ENCODE results near the gene MAP3K8. TPM values are rescaled to one million over a fixed set of nuclear protein-coding genes. Genes with fewer than 3 reads are reported as not detected.
"Not testable (repeated sequence)": the region's sequence is repeated elsewhere in the genome, so short reads cannot be mapped to it uniquely, and the experiment has no call there.

The MAP3K8 gene
- polyA plus RNA-seq, 1 experiment = 5.3 TPM

GRCh38 chr10:30420266-30420665 lies 13.7 kb upstream of the MAP3K8 start:
- Histone ChIP-seq H3K27me3 (ENCODE audit: control insufficient read depth, insufficient read depth, low read length) (no peaks in the 10 kb centered on the region), H3K9me3 (ENCODE audit: control insufficient read depth, insufficient read depth, low read length) (no peaks in the 10 kb centered on the region), H3K4me3 (ENCODE audit: low read depth, low read length) (no peak overlapping the region), H3K27ac (ENCODE audit: low read depth, low read length) (no peak overlapping the region)
- TF ChIP-seq, protein P1, sequence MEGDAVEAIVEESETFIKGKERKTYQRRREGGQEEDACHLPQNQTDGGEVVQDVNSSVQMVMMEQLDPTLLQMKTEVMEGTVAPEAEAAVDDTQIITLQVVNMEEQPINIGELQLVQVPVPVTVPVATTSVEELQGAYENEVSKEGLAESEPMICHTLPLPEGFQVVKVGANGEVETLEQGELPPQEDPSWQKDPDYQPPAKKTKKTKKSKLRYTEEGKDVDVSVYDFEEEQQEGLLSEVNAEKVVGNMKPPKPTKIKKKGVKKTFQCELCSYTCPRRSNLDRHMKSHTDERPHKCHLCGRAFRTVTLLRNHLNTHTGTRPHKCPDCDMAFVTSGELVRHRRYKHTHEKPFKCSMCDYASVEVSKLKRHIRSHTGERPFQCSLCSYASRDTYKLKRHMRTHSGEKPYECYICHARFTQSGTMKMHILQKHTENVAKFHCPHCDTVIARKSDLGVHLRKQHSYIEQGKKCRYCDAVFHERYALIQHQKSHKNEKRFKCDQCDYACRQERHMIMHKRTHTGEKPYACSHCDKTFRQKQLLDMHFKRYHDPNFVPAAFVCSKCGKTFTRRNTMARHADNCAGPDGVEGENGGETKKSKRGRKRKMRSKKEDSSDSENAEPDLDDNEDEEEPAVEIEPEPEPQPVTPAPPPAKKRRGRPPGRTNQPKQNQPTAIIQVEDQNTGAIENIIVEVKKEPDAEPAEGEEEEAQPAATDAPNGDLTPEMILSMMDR (IDR thresholded peaks at IDR 0.05; ENCODE audit: low read depth, low read length) = no peak
- ChIA-PET CTCF (interaction anchor here (1.0 kb wide), 1 partner anchor 171 kb away, joined by 4 read pairs; no protein-coding TSS in a partner anchor), POLR2A (no interaction called here)
- no peak for DNase-seq (ENCODE audit: low read depth, low spot score)

DNA sequence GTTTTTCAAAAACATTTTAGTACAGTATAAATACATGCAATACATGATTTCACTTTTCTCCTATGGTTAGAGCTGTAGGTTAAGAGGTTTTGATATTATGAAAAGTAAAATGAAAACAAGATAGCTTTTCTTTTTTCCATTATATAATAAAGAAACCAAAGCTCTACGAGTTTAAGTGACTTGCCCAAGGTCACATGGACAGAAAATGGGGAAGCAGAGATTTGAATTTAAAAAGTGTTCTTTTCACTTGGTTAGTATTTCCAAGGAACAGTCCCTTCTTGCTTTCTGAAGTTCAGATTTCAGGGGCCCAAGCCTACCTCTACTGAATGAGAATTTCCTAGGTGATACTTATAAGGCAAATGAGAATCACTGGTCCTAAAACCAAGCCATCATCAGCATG lies 13.2 kb upstream of the MAP3K8 start:
- H3K4me3 ChIP-seq (ENCODE audit: low read depth, low read length) = no peak overlapping the region
- ChIA-PET CTCF (interaction anchor here (1.0 kb wide), 1 partner anchor 170 kb away, joined by 3 read pairs; no protein-coding TSS in a partner anchor), POLR2A (no interaction called here)
- H3K27ac ChIP-seq (ENCODE audit: low read depth, low read length) = no peak overlapping the region
- no peaks in the 10 kb centered on the region for H3K27me3 ChIP-seq (ENCODE audit: control insufficient read depth, insufficient read depth, low read length)
- TF ChIP-seq, protein P1 (IDR thresholded peaks at IDR 0.05; ENCODE audit: low read depth, low read length) = no peak
- DNase-seq (ENCODE audit: low read depth, low spot score) = no peak
- H3K9me3 ChIP-seq (ENCODE audit: control insufficient read depth, insufficient read depth, low read length) = no peaks in the 10 kb centered on the region

DNA sequence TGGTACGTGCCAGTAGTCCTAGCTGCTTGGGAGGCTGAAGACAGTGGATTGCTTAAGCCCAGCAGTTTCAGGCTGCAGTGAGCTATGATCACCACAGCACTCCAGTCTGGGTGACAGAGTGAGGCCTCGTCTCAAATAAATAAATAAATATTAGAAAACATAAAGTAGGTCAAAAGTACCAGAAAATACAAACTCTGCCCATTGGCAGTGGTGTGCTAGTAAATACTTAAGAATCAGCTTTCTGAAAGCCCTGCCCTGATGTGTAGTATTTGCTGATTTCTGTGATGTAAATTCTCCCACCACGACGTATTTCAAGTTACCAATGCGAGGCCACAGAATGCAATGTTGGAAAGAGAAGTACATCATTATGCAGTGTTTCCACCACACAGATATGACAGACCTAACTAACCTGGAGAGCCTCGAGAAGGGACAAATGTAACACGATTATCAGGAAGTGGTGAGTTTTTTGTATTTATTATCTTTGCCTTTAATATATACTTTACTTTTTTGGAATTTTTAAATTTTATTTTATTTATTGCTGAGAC lies 11.8 kb upstream of the MAP3K8 start:
- no peak for DNase-seq (ENCODE audit: low read depth, low spot score)
- ChIA-PET CTCF (interaction anchor here (0.6 to 1.9 kb wide), 3 partner anchors 13 to 159 kb away, joined by 3 to 7 read pairs (median 3); no protein-coding TSS in a partner anchor), POLR2A (no interaction called here)
- Histone ChIP-seq H3K9me3 (ENCODE audit: control insufficient read depth, insufficient read depth, low read length) (no peaks in the 10 kb centered on the region), H3K27me3 (ENCODE audit: control insufficient read depth, insufficient read depth, low read length) (no peaks in the 10 kb centered on the region), H3K27ac (ENCODE audit: low read depth, low read length) (no peak overlapping the region), H3K4me3 (ENCODE audit: low read depth, low read length) (no peak overlapping the region)
- TF ChIP-seq, protein P1 (IDR thresholded peaks at IDR 0.05; ENCODE audit: low read depth, low read length) = no peak

- Histone ChIP-seq H3K4me3 (ENCODE audit: low read depth, low read length) (no peak overlapping the region), H3K9me3 (ENCODE audit: control insufficient read depth, insufficient read depth, low read length) (no peaks in the 10 kb centered on the region), H3K27me3 (ENCODE audit: control insufficient read depth, insufficient read depth, low read length) (no peaks in the 10 kb centered on the region), H3K27ac (ENCODE audit: low read depth, low read length) (peak overlapping the region; percentile 77)
- POLR2A ChIA-PET = interaction anchor here (1.1 kb wide), 1 partner anchor 10 kb away, joined by 6 read pairs; no protein-coding TSS in a partner anchor
- peak; percentile 60 for DNase-seq (ENCODE audit: low read depth, low spot score)
- TF ChIP-seq, protein P1 (IDR thresholded peaks at IDR 0.05; ENCODE audit: low read depth, low read length) = no peak
- CTCF ChIA-PET = interaction anchor here (0.6 to 1.9 kb wide), 5 partner anchors 9 to 169 kb away, joined by 3 to 7 read pairs (median 3); no protein-coding TSS in a partner anchor
Measured at GRCh38 chr10:30422981-30423654, 10.9 kb upstream of the MAP3K8 start.

GRCh38 chr10:30423655-30424275 lies 10.2 kb upstream of the MAP3K8 start:
- H3K4me3 ChIP-seq (ENCODE audit: low read depth, low read length); H3K9me3 ChIP-seq (ENCODE audit: control insufficient read depth, insufficient read depth, low read length); DNase-seq (ENCODE audit: low read depth, low spot score); H3K27me3 ChIP-seq (ENCODE audit: control insufficient read depth, insufficient read depth, low read length): not testable (repeated sequence)
- H3K27ac ChIP-seq (ENCODE audit: low read depth, low read length) = peak overlapping the region; percentile 61
- ChIA-PET CTCF (interaction anchor here (0.6 to 1.9 kb wide), 5 partner anchors 10 to 168 kb away, joined by 3 to 7 read pairs (median 3); no protein-coding TSS in a partner anchor), POLR2A (interaction anchor here (1.1 kb wide), 1 partner anchor 9 kb away, joined by 6 read pairs; no protein-coding TSS in a partner anchor)

All from AG04450 (cell line).